HepG2 (cell line): ENCODE data around the gene RAB40C. TPM values are rescaled to one million over a fixed set of nuclear protein-coding genes. Genes with fewer than 3 reads are reported as not detected.

ENCODE experiments used
- ARID2 ChIP-seq: sonication (generic); formaldehyde crosslinking; IDR thresholded peaks from 2 replicates; pipeline ENCODE4 v1.8.1; 2022; ENCODE audit warnings: mild to moderate bottlenecking, missing genetic modification reagents, borderline replicate concordance
- ARID5B ChIP-seq: IDR thresholded peaks from 2 replicates; pipeline ENCODE4 v1.4.0; 2020; ENCODE audit warnings: mild to moderate bottlenecking, missing genetic modification reagents
- FOSL1 ChIP-seq: sonication (generic); formaldehyde crosslinking; IDR thresholded peaks from 2 replicates; pipeline ENCODE4 v1.9.0; 2021; ENCODE audit warnings: missing genetic modification reagents, borderline replicate concordance
- FOXK2 ChIP-seq: fragments of 450-650 bp; IDR thresholded peaks from 2 replicates; pipeline ENCODE4 v1.6.1; 2016
- FOXM1 ChIP-seq: sonication (generic); formaldehyde crosslinking; IDR thresholded peaks from 2 replicates; pipeline ENCODE4 v1.5.0; 2020; ENCODE audit warnings: missing genetic modification reagents
- PHF20 ChIP-seq: sonication (generic); formaldehyde crosslinking; IDR thresholded peaks from 2 replicates; pipeline ENCODE4 v1.5.0; 2020; ENCODE audit warnings: mild to moderate bottlenecking, missing genetic modification reagents
- RNF2 ChIP-seq: fragments of 450-650 bp; conservative IDR thresholded peaks from 2 replicates; pipeline ENCODE4 v1.6.1; 2016; ENCODE audit warnings: low read depth
- SRSF9 ChIP-seq: fragments of 200-400 bp; formaldehyde crosslinking; IDR thresholded peaks from 2 replicates; pipeline ENCODE4 v1.6.1; 2018; ENCODE audit warnings: borderline replicate concordance, mild to moderate bottlenecking, low read depth, low read length; ENCODE audit not compliant: insufficient read depth, poor library complexity, severe bottlenecking
- TRAFD1 ChIP-seq: sonication (generic); formaldehyde crosslinking; IDR thresholded peaks from 2 replicates; pipeline ENCODE4 v1.5.1; 2020; ENCODE audit warnings: missing genetic modification reagents, mild to moderate bottlenecking, borderline replicate concordance
- YEATS2 ChIP-seq: sonication (generic); formaldehyde crosslinking; IDR thresholded peaks from 2 replicates; pipeline ENCODE4 v1.4.0; 2020; ENCODE audit warnings: missing genetic modification reagents, borderline replicate concordance
- ZBTB10 ChIP-seq: sonication (generic); formaldehyde crosslinking; IDR thresholded peaks from 2 replicates; pipeline ENCODE4 v1.4.0; 2020; ENCODE audit warnings: missing genetic modification reagents, borderline replicate concordance
- ZBTB3 ChIP-seq: sonication (generic); formaldehyde crosslinking; IDR thresholded peaks from 2 replicates; pipeline ENCODE4 v1.4.0; 2020; ENCODE audit warnings: low read depth, mild to moderate bottlenecking, moderate library complexity, missing genetic modification reagents, borderline replicate concordance
- ZNF335 ChIP-seq: sonication (generic); formaldehyde crosslinking; IDR thresholded peaks from 2 replicates; pipeline ENCODE4 v1.4.0; 2020; ENCODE audit warnings: missing genetic modification reagents
- ZNF770 ChIP-seq: sonication (generic); formaldehyde crosslinking; IDR thresholded peaks from 2 replicates; pipeline ENCODE4 v1.5.0; 2020; ENCODE audit warnings: mild to moderate bottlenecking, missing genetic modification reagents
- polyA plus RNA-seq, 8 experiments: library from polyadenylated mRNA; depleted of rRNA in 3 of 8; stranded (reverse) in 7 of 8; unstranded in 1 of 8; fragments of >200 nt; fragmentation: Illumina TruSeq in 4 of 8; extraction: Trizol in 4 of 8; gene quantifications; 2 replicates each; pipeline versions ENCODE4 v1.2.1 to v1.2.3, GENCODE V29; 2011 to 2016; ENCODE audit warnings: low read depth in 4 of 8, missing spikeins in 1 of 8, mixed read lengths in 1 of 8; ENCODE audit not compliant: insufficient read depth in 1 of 8
- total RNA-seq, 5 experiments: library from RNA; depleted of rRNA; stranded (reverse); fragments of >200 nt; fragmentation: Illumina TruSeq; extraction: Trizol; gene quantifications; 2 replicates each; pipeline ENCODE4 v1.2.3, GENCODE V29; 2016; ENCODE audit warnings: low read depth in 1 of 5
- TF ChIP-seq, protein P1 (sequence below): sonication (generic); formaldehyde crosslinking; IDR thresholded peaks from 2 replicates; pipeline ENCODE4 v1.4.0; 2020; ENCODE audit warnings: mild to moderate bottlenecking, missing genetic modification reagents

The RAB40C gene
- total and polyA plus RNA-seq, 2 of the 13 experiments (the other 11 are each of a cell fraction or from before 2014, with no cell fraction given), result 7.7 to 11.5 TPM

GRCh38 chr16:588889-589657, 793 bp upstream of the RAB40C start (continued):
- TF ChIP-seq ZNF770 (no peak), ZBTB3 (CRISPR knock-in tag) (no peak), RNF2 (0 out of 2 replicates have a peak, but pooled peaks have one; percentile 43), FOXM1 (CRISPR knock-in tag) (no peak), YEATS2 (peak; percentile 79; the same call in 1 of the 2 replicates), ARID2 (CRISPR knock-in tag) (no peak), FOXK2 (no peak), PHF20 (CRISPR knock-in tag) (peak; percentile 42; the same call in 1 of the 2 replicates), ZNF335 (CRISPR knock-in tag) (no peak), ZBTB10 (CRISPR knock-in tag) (0 out of 2 replicates have a peak, but pooled peaks have one; percentile 21), FOSL1 (no peak), ARID5B (0 out of 2 replicates have a peak, but pooled peaks have one; percentile 19), TRAFD1 (CRISPR knock-in tag) (no peak), SRSF9 (no peak)
- TF ChIP-seq, protein P1, sequence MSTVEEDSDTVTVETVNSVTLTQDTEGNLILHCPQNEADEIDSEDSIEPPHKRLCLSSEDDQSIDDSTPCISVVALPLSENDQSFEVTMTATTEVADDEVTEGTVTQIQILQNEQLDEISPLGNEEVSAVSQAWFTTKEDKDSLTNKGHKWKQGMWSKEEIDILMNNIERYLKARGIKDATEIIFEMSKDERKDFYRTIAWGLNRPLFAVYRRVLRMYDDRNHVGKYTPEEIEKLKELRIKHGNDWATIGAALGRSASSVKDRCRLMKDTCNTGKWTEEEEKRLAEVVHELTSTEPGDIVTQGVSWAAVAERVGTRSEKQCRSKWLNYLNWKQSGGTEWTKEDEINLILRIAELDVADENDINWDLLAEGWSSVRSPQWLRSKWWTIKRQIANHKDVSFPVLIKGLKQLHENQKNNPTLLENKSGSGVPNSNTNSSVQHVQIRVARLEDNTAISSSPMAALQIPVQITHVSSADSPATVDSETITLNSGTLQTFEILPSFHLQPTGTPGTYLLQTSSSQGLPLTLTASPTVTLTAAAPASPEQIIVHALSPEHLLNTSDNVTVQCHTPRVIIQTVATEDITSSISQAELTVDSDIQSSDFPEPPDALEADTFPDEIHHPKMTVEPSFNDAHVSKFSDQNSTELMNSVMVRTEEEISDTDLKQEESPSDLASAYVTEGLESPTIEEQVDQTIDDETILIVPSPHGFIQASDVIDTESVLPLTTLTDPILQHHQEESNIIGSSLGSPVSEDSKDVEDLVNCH, result no peak
